Adrenal gland (tissue), 5 donors: ENCODE data around the gene CAPN5.

Experiments
- POLR2A ChIP-seq, 2 donors: fragments of 450-650 bp; IDR thresholded peaks; one replicate each; pipeline ENCODE4 v1.6.1; 2017; ENCODE audit warnings: antibody characterized with exemption in 2 of 2, mild to moderate bottlenecking in 2 of 2, moderate library complexity in 1 of 2
- TF ChIP-seq, protein P1 (sequence below), 6 experiments: fragments of 450-650 bp in 4 of 6; fragments of 200-600 bp in 2 of 6; sonication (generic) in 1 of 6; IDR thresholded peaks; 1 replicate in 5 of 6; 2 replicates in 1 of 6; pipeline versions ENCODE4 v1.5.1 to v1.8.0; 2016 to 2021; ENCODE audit warnings: antibody characterized with exemption in 6 of 6, mild to moderate bottlenecking in 2 of 6, moderate library complexity in 1 of 6
- donor health status: DM: no; HTN: no; CAD: no.

DNA sequence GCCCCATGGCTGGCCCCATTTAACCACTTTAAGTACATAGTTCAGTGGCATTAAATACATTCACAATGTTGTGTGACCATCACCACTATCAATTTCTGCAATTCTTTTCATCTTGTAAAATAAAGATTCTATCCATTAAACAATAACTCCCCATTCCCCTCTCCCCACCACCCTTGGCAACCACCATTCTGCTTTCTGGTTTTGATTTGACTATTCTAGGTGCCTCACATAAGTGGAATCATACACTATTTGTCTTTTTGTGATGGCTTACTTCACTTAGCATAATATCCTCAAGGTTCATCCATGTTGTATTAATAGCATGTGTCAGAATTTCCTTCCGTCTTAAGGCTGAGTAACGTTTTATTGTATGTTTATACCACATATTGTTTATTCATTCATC is 68.3 kb downstream of the CAPN5 start:
- TF ChIP-seq, protein P1, sequence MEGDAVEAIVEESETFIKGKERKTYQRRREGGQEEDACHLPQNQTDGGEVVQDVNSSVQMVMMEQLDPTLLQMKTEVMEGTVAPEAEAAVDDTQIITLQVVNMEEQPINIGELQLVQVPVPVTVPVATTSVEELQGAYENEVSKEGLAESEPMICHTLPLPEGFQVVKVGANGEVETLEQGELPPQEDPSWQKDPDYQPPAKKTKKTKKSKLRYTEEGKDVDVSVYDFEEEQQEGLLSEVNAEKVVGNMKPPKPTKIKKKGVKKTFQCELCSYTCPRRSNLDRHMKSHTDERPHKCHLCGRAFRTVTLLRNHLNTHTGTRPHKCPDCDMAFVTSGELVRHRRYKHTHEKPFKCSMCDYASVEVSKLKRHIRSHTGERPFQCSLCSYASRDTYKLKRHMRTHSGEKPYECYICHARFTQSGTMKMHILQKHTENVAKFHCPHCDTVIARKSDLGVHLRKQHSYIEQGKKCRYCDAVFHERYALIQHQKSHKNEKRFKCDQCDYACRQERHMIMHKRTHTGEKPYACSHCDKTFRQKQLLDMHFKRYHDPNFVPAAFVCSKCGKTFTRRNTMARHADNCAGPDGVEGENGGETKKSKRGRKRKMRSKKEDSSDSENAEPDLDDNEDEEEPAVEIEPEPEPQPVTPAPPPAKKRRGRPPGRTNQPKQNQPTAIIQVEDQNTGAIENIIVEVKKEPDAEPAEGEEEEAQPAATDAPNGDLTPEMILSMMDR (IDR thresholded peaks at IDR 0.05) = no peak
- no peak for TF ChIP-seq POLR2A (IDR thresholded peaks at IDR 0.05)
